MCF 10A (cell line): ENCODE measurements around the gene RGR. TPM values are rescaled to one million over a fixed set of nuclear protein-coding genes. Genes with fewer than 3 reads are reported as not detected.

Source experiments
- BruUV-seq: library from RNA; stranded (reverse); fragments of 400-500 nt; replicated peaks from 2 replicates; lab custom pipeline; 2021; lab: Mats Ljungman, UMichigan
- CTCF ChIA-PET: fragments of 300-600 bp; sonication (Branson Sonifier 250); formaldehyde crosslinking; extraction: SDS; loops from one replicate; lab custom pipeline; 2021; ENCODE audit warnings: antibody characterized with exemption, inconsistent platforms; lab: Yijun Ruan, JAX
- POLR2A ChIA-PET: fragments of 300-600, 350-650 bp; sonication (Branson Sonifier 250); formaldehyde crosslinking; extraction: SDS; loops from one replicate; lab custom pipeline; 2020; ENCODE audit warnings: antibody characterized with exemption, inconsistent platforms; lab: Yijun Ruan, JAX
- DNase-seq: peaks from one replicate; pipeline ENCODE4 v3.0.0-alpha.2; 2018; ENCODE audit not compliant: unreplicated experiment
- H3K27ac Mint-ChIP-seq: one replicate; pipeline ENCODE4 v1.8.0; 2022; ENCODE audit warnings: mild to moderate bottlenecking, low read depth, mixed read lengths; ENCODE audit not compliant: unreplicated experiment
- H3K27me3 Mint-ChIP-seq: one replicate; pipeline ENCODE4 v1.8.0; 2022; ENCODE audit warnings: mixed read lengths; ENCODE audit not compliant: insufficient read depth, unreplicated experiment
- H3K36me3 Mint-ChIP-seq: one replicate; pipeline ENCODE4 v1.8.0; 2022; ENCODE audit warnings: mild to moderate bottlenecking, moderate library complexity, mixed read lengths; ENCODE audit not compliant: insufficient read depth, unreplicated experiment
- H3K4me1 Mint-ChIP-seq: one replicate; pipeline ENCODE4 v1.8.0; 2022; ENCODE audit warnings: mixed read lengths; ENCODE audit not compliant: insufficient read depth, unreplicated experiment
- H3K4me3 Mint-ChIP-seq: one replicate; pipeline ENCODE4 v1.8.0; 2022; ENCODE audit warnings: mild to moderate bottlenecking, moderate library complexity, mixed read lengths; ENCODE audit not compliant: unreplicated experiment
- H3K9me3 Mint-ChIP-seq: one replicate; pipeline ENCODE4 v1.8.0; 2022; ENCODE audit warnings: mixed read lengths; ENCODE audit not compliant: unreplicated experiment
- CTCF ChIP-seq: fragments of 200-600 bp; IDR thresholded peaks from one replicate; pipeline ENCODE4 v1.8.0; 2022; ENCODE audit warnings: antibody characterized with exemption, mild to moderate bottlenecking; ENCODE audit not compliant: unreplicated experiment
- intact Hi-C: fragments of 100-400 bp; cut with micrococcal nuclease; formaldehyde crosslinking; loops from 2 replicates; pipeline ENCODE4 v1.14.1; 2022
- total RNA-seq: library from RNA; stranded (reverse); gene quantifications from 2 replicates; pipeline ENCODE4 v1.2.3, GENCODE V29; 2022

Gene RGR
- total RNA-seq, 1 experiment from 2014 or later, result not detected

- Mint-ChIP-seq H3K36me3 (no peaks in the 10 kb centered on the region), H3K27me3 (peaks cover 45% of the 10 kb centered on the region), H3K27ac (no peak overlapping the region), H3K4me3 (no peak overlapping the region), H3K4me1 (no peaks in the 10 kb centered on the region), H3K9me3 (peaks cover 5% of the 10 kb centered on the region)
- BruUV-seq, result no TSS peak
- no peak for DNase-seq
- POLR2A ChIA-PET, result no interaction called here
- CTCF ChIA-PET, result no interaction called here
- TF ChIP-seq CTCF, result no peak
- intact Hi-C loops, result no loop called here
Observed at GRCh38 chr10:84221916-84222315, 22.9 kb upstream of the RGR start.

GRCh38 chr10:84224411-84225028 is 20.3 kb upstream of the RGR start:
- H3K9me3 Mint-ChIP-seq, result peaks cover 1% of the 10 kb centered on the region
- H3K4me1 Mint-ChIP-seq, result no peaks in the 10 kb centered on the region
- H3K36me3 Mint-ChIP-seq, result no peaks in the 10 kb centered on the region
- H3K4me3 Mint-ChIP-seq, result no peak overlapping the region
- TF ChIP-seq CTCF, result no peak
- CTCF ChIA-PET, result interaction anchor here (1.0 kb wide), 1 partner anchor 20 kb away, joined by 3 read pairs; no protein-coding TSS in a partner anchor
- no TSS peak for BruUV-seq
- intact Hi-C loops, result no loop called here
- DNase-seq, result peak; percentile 5
- POLR2A ChIA-PET, result no interaction called here
- H3K27me3 Mint-ChIP-seq, result peaks cover 56% of the 10 kb centered on the region
- no peak overlapping the region for H3K27ac Mint-ChIP-seq

GRCh38 chr10:84225427-84226173 is 19.3 kb upstream of the RGR start, which contains the start of gene LRIT2:
Gene LRIT2 (minus strand): TSS chr10:84225544. CDS start chr10:84225520, 24 bp downstream.
- CTCF ChIA-PET, result interaction anchor here (0.6 to 1.8 kb wide), 3 partner anchors 20 to 361 kb away, joined by 3 to 7 read pairs (median 3); no protein-coding TSS in a partner anchor
- H3K27ac Mint-ChIP-seq, result no peak within 1 kb of the TSS
- no peaks in the 10 kb centered on the region for H3K9me3 Mint-ChIP-seq
- no peak for DNase-seq
- peaks cover under 1% of the 10 kb centered on the region for H3K4me1 Mint-ChIP-seq
- intact Hi-C loops, result no loop called here
- no peaks in the 10 kb centered on the region for H3K36me3 Mint-ChIP-seq
- POLR2A ChIA-PET, result no interaction called here
- no peak for TF ChIP-seq CTCF
- H3K4me3 Mint-ChIP-seq, result no peak within 1 kb of the TSS
- H3K27me3 Mint-ChIP-seq, result peaks cover 45% of the 10 kb centered on the region
- BruUV-seq, result no TSS peak

GRCh38 chr10:84226616-84227015 is 18.2 kb upstream of the RGR start:
- no peak overlapping the region for H3K27ac Mint-ChIP-seq
- DNase-seq, result no peak
- peaks cover 4% of the 10 kb centered on the region for H3K4me1 Mint-ChIP-seq
- POLR2A ChIA-PET, result no interaction called here
- CTCF ChIA-PET, result interaction anchor here (0.7 to 1.8 kb wide), 3 partner anchors 14 to 23 kb away, joined by 3 to 7 read pairs (median 3); no protein-coding TSS in a partner anchor
- intact Hi-C loops, result no loop called here
- H3K4me3 Mint-ChIP-seq, result no peak overlapping the region
- H3K27me3 Mint-ChIP-seq, result peaks cover 39% of the 10 kb centered on the region
- no peaks in the 10 kb centered on the region for H3K9me3 Mint-ChIP-seq
- no peaks in the 10 kb centered on the region for H3K36me3 Mint-ChIP-seq
- BruUV-seq, result no TSS peak
- no peak for TF ChIP-seq CTCF
